ENCODE results near the gene ELL.

The ELL gene

DNA sequence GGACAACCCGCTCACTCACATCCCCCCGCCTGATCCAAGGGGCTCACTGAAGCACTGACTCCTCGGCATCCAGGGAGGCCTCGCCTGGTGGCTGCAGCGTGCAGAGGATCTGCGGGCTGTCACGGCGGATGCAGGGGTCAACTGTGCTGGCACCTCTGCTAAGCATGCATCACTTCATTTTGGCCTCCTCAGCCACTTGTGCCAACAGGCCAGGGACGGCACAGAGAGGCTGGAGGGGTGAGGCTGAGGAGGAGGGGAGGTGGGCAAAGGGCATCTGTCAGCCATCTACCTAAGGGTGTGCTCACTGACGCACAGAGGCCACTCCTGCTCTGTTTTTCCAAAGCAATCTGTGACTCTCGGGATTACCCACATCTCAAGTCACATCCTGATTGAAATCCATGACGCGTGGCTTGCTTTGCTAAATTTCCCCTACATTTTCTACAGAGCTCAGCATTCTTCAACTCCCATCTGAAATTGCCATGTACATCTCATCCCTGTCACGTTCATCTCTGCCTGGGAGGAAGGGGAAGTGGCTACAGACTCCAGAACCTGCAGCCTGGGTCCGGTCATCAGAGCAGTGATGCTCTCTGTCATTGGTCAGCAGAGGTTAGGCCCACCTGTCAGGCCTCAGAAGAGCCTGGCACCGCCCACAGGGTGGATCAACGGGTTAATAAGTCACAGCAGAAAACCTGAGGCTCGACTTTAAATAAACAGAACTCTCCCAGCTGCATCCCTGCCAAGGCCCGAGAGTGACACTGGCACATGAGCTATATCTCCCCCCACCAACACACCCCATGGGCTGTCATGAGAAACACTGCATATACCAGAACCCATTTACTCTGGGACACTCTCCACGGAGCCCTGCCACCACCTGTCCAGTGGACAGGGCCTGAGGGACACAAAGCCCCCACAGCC is 17.6 kb downstream of the ELL start:
- DNase-seq = no peak

DNA sequence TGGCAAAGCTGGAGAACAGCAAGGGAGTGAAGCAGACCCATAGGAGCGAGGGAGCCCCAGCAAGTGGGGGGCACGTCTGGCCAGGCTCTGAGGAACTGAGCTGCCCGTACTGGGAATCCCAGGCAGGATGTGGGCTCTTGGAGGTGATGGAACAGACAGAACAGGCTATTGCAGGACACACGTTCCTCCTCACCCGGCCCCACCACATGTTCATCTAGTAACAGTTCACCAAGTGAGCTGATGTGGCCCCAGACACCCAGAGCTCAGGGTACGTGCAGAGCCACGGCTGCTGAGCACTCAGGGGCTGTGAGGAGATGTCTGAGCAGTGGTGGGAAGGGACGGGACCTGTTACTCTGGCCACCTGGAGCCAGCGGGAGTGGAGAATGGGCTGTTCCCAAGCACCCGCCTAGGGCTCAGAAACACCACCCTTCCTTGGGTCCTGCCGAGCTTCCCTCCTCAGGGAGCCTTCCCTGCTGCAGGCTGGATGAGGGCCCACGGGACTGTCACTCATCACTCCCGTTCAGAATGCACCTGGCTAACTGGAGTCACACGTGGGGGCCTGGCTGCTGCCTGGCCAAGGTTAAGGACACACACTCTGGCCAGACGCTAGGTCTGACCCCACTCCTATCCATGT is 18.4 kb downstream of the ELL start:
- DNase-seq = no peak

DNA sequence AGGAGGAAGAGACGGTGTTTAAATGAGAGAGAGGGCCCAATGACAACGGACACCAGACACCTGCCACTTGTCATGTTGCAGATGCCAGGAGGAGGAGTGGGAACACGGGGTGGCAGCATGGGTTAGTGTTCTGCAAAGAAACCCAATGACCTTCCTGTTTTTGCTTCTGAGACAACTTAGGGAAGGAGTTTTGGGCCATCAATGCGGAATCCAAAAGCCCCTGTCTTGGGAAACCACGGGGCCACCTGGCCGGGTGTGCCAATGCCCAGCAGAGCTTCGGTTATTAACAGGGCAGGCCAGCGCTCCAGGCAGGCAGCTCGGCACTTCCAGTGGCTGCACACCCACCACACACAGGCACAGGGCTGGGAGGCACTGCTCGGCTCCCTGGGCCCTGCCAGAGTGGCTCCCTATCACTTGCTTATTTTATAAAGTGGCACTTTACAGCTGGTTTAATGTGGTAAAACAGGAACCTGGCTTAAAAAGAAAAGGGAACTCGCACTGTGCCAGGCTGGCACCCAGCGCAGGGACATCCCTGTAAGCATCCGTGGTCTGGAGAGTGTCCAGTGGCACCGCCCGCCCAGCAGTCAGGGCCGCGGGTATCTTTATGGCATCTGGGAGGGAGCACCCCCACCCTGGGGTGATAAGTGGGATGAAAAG is 19.1 kb downstream of the ELL start:
- no peak for DNase-seq

DNA sequence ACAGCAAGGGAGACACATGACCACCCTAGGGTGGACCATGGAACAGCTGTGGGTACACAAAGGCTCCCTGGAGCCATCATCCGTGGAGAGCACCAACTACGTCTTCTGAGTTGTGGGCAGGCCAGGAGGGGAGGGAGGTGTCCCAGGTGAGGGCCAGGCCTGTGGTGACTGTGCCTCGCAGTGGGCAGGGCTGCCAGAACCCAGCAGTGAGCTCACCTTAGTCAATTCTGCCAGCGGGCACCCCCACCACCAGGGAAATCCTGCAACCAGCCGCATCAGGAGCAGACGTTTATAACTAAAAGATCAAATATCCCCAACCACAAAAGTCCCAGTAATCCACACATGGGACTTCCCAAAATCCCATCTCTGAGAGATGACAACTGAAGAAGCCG is 19.6 kb downstream of the ELL start:
- DNase-seq = no peak

DNA sequence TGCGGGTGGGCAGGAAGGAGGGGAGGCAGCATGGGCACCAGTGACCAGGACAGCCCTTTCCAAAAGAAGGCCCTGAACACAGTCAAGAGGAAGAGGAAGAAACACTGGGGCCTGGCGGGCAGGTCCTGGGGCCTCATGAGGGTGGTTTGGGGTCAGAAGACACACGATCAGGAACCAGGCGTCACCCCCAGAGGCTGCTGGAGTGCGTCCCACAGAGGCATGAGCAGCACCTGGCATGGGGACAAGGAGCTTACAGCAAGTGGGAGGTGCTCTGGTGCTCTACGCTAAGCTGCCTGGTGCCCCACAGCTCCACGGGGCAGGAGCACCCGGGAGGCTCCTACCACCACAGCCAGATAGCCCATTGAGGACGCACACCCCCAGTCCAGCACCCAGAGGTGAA is 20.0 kb downstream of the ELL start:
- no peak for DNase-seq

DNA sequence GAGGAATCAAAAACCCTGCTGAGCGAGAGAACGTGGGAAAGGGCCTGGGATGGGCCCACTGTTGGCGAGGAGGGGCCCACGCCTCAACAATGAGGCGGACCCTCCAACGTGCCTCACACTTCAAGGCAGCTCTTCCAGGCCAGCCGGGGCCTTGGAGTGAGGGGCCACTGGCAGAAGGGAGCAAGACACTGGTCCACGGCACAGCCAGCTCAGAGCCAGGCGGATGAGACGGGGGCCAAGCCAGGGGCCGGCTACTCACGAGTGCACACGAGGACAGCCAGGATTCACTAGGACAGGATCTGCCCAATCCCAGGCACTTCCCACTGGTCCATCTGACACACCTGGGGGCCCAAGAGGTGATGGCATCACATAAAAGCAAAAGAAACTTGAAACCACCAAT is 20.5 kb downstream of the ELL start:
- DNase-seq = no peak

DNA sequence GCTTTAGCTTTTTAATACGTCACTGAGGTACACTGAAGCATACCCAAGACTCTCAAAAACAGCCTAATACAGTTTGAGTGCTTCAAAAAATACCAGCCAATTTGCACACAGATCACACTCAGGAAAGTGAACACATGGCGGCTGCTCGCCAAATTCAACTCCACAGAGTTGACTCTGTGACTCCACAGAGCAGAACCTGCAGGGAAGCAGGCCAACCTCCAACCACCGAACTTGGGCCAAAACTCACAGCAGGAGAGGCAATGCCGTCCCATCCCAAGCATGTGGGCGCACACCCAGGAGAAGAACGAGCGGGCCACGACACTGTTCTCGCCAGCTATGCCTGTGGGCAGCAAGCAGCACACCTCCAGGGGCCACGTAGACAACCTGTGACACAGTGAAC is 21.1 kb downstream of the ELL start:
- no peak for DNase-seq

DNA sequence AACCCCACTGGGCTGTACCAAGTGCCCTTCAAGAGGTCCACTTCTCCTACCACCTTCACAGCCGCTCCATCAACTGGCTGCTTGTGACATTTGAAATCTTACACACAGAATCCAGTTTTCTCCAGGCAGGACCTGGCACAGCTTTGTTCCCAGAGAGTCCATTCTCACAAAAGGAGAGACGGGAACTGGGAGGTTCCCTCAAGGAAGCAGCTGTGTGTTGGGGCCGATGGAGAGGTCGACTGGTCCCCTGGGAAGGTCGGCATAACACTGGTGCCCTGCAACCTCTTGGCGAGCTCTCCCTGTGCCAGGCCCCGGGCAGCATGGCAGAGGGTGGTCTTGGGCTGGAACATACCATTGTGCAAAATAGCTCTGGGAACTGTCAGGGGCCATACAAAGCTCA is 21.5 kb downstream of the ELL start:
- DNase-seq = no peak

DNA sequence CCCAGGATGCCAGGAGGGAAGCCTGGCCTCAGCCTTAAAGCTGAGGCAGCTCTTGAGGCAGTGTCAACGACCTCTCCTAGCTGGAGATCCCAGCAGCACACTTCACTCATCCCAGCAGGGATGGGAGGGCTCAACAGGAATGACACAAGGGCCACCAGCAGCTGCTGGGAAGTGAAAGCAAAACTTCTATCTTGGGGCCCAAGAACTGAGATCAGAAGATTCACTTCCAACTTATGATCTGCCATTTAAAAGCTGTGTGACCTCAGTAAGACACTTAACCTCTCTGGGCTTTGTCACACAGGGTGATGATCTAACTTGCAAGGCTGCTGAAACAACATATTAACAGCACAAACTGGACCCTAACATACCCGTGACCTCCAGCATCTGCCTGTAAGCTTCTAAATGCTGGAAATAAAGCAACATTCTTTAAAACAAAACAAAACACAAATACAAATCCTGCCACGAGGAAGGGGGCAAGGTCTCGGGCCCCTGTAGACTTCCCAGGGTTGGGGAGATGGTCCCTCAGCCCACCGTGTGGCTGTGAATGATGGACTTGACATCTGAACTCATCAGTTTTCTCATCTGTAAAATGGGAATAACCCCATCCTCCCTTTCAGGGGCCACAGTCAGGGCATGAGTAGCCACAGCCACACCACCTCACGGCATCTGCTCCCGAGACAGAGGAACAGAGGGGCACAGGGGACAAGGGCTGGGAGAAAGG is 22.7 kb downstream of the ELL start:
- DNase-seq = no peak

DNA sequence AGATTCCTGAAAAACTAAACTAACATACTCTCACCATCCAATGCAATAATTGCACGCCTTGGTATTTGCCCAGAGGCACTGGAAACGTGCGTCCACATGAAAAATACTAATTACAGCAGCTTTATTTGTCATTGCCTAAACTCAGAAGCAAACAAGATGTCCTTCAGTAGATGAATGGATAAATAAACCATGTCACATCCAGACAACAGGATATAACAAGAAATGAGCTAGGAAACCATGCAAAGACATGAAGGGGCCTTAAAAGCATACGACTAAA is 25.0 kb downstream of the ELL start:
- DNase-seq = no peak

DNA sequence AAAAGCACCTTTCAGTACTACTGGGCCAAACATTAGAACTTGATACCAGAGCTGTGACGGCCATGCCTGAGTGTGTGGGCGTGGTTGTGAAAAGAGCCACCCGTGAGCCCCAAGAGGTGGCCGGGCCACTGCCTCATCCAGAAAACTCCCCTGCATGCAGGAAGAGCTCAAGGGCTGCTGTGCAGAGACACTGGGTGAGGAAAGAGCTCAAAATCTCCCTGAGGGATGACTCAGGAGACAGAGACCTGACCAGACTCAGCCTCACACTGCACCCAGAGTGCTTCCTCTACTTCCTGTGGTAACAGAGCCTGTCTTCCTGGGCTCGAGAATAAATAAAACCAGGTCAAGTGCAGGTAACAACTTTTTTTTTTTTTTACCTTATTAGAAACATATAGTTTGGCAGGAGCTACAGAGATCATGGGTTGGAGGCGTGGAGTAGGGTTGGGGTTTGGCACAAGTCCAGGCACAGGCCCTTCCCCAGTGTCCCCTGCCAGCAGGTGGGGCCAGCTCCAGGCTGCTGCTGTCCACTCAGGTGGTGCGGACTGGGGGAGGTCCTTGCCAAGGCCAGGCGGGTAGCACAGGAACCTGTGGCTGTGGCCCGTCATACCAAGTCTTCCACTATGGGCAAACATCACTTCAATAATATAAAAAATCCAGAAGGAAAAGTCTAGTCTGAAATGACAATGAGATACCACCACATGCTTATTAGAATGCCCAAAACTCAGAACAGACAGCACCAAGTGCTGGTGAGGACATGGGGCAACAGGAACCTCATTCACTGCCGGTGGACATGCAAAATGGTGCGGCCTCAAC is 25.5 kb downstream of the ELL start:
- no peak for DNase-seq

DNA sequence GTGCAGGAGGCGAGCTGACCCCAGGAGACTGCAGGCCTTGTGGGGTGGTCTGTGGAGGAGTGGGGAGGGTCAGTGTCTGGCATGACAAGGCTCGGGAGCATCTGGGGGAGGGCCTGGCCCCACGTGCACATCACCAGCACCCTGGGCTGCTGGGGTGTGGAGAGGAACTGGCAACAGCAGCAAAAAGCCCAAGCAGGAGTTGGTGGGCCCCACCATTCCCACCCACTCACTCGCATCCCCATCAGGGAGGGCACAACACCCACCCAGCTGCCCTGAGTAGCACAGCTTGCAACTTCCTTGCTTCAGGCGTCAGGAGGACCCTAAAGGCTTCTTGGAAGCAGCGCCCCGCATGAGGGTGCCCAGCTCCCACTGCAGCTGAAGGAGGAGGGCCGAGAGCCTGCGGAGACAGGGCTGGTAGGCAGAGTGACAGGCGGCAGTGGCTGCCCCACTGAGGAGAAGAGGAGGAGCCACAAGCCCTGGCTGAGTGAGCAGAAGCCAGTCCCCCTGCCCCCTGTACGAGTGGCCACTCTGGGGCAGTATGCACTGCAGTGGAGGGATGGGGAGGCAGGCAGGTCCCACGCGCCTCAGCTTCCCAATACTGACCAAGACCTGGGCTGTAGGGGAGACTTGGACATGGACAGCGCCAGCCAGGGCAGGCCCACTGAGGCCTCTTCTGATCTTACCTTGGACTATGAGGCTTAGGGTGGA is 26.5 kb downstream of the ELL start:
- no peak for DNase-seq

DNA sequence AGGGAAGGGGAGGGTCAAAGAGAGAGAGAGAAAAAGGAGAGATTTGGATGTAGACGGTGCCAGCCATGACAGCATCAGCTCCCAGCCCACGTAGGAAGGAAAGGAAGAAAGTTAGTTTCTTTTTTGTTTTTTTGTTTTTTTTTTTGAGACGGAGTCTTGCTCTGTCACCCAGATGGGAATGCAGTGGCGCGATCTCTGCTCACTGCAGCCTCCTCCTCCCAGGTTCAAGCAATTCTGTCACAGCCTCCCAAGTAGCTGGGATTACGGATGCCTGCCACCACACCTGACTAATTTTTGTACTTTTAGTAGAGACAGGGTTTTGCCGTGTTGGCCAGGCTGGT is 27.6 kb downstream of the ELL start:
- DNase-seq = no peak

DNA sequence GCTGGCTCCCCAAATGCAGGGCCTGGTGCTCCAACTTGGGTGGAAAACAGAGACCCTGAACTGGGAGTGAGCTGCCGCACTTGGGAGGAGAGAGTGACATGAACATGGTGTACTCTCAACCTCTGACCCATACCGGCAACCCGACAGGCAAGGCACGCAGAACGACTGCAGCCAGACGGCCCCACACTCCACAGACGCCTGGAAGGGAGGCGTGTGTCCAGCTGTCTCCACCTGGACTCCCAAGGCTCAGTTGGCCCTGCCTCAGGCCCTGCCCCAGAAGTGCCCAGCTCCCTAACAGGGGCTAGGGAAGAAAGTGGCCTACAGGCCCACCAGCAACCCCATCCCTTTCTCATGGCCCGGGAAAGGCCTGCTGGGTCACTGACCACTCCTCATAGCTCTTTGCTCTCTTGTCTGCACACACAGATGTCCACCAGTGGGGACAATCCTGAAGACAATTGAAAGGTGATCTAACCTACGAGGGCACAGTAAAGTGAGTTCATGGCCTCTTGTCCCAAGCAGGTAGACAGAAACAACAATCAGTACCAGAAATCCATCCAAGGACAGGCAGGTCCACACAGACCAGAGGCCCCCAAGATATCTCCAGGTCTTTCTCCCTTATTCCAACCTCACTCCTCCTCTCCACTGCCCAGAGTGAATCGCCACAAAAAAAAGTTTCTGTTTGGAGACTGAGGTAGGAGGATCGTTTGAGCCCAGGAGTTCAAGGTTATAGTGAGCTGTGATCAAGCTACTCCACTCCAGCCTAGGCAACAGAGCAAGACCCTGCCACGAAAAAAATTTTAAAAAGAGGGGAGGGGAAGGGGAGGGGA is 28.2 kb downstream of the ELL start:
- DNase-seq = no peak

DNA sequence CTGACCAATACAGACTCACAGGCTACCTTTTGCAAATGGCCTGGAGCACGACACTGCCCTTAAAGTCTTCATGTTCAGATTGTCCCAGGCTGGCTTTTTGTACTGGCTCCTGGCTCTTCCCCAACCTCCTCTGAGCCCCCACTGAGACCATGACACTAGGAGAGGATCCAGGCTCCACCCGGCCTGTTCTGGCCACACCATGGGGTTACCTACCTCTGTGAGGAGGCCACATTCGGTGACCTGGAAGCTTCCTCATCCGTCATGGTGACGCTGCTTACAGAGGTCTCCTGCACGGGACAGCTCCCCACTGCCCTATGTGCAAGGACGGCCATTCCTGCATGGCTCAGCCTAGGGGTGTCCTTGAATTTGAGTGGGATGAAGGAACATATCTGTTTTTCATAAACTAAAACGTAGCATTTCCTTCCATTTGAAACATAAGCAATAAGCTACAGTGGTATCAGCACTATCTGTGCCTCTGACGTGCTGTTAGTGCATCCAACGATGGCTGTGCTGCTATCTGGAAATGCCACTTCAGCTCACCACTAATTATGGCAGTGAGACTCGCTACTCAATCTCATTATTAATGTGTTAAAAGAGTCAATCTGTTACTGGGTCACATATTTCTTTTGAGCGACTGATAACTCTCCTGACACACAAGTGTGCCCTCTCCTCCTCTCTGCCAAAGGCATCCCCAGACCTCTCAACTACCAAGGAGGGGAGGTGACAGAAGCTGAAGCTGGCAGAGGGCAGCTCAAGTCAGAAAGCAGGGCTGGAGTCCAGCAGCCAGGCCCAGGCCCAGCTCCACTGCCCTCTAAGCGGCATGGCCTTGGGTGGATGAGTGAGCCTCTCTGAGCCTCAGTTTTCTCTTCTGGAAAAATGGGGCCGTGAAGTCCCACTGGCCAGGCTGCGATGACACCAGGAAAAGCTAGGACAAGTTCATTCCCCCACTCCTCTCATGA is 29.6 kb downstream of the ELL start:
- no peak for DNase-seq

DNA sequence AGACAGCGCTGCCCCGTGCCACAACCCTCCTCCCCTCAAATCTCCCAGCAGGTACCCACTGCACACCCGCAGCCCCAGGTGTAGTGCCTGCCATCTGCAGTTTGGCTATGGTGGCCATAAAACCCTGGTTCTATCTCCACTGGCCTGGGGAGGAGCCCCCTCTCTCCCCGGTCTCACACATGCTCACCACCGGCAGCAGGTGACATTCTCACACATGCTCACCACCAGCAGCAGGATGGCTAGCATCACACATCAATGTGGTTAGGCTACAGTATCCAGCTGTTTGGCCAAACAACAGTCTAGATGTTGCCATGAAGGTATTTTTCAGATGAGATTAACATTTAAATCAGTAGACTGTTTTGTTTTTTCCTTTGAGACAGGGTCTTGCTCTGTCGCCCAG is 31.1 kb downstream of the ELL start:
- no peak for DNase-seq

DNA sequence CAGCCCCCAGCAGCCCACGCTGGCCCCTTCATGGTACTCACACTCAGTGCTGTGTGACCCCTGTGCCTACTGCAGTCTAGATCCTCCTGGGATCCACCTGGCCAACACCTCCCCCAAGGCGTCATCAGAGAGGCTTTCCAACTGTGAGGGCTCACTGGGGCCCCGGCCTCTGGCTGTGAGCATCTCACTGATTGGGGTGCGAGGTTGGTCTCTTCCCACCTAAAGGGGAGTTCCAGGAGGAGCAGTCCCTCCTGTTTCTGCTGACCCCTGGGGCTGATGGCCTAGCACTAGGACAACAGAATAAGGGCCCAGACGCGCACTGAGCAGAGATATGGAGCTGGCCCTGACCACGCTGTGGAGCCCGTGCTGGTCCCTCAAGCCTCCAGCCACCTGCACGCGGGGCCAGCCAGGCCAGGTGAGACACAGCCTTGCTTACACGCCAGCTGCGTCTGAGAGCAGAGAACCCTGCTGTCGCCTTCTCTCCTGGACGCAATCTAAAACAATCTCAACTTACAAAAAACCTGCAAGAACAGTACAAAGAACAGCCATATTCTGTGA is 32.2 kb downstream of the ELL start:
- DNase-seq = no peak

DNA sequence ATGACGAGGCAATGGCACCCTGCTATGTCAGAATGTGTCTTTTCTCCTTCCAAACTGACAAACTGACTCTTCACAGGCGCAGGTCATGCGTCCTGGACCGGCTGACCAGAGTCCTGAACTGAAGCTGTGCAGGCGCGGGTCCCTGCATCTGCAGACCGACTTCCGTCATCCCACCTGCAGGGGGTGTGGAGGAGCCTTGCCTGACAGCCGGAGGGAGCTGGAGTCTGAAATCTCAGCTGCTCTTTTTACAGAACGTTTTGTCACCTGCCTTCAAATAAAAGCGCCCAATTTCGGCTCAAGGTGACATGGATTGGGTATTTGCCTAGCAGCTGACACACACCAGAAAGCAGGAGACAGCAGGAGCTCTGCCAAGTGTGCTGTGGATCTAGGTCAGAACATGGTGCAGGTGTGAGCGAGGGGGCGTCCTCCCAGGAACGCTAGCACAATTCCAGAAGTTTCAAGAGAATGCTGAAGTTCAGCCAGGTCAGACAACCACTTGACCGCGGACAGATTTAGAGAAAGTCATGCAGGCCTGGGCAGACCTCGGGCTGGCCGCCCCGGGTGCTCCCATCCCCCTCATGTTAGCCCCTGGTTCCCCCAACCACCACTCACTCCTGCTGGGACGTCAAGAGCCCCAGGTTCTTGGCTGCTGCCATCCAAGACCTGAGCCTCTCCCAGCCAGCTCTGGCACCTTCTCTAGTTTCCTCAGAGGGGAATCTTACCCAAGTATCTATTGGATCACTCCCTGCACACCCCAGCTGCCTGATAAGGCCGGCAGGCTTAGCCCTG is 32.8 kb downstream of the ELL start:
- DNase-seq = no peak

DNA sequence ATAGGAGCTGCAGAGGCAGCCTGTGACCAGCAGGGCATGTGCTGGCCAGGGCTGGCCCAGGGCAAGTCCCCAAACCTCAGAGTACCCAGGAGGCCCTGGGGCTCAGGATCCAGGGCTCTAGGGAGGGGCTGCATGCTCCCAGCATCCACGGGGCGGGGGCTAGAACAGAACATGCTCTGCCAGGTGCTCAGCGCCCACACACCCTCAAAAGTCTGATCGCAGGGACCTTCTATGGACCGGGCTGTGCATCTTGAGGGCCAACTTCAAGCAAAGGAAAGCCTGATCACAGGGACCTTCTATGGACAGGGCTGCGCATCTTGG is 33.5 kb downstream of the ELL start:
- no peak for DNase-seq
